H1 (cell line): ENCODE data around the gene MAP2K1. TPM values are rescaled to one million over a fixed set of nuclear protein-coding genes. Genes with fewer than 3 reads are reported as not detected.
A peak's percentile ranks its signal among the peaks of the same experiment; 100 is the strongest.

Source experiments
- CTCF ChIA-PET: fragments of 300-600 bp; sonication (Branson Sonifier 250); formaldehyde crosslinking; loops from one replicate; lab custom pipeline; 2021; ENCODE audit not compliant: partially characterized antibody; lab: Charles Lee
- POLR2A ChIA-PET: fragments of 300-600 bp; sonication (Branson Sonifier 250); formaldehyde crosslinking; loops from one replicate; lab custom pipeline; 2021; ENCODE audit warnings: inconsistent platforms; ENCODE audit not compliant: partially characterized antibody; lab: Charles Lee
- DNase-seq, 2 experiments: peaks; one replicate each; pipeline versions ENCODE4 v3.0.0 to v3.0.0-alpha.2; 2010 to 2022; ENCODE audit warnings: low spot score in 2 of 2, low read depth in 1 of 2, mixed read lengths in 1 of 2
- FAIRE-seq: peaks from 2 replicates; lab custom pipeline; 2011; peaks lifted over from hg19 to GRCh38; lab: Jason Lieb, UNC
- H2AFZ ChIP-seq: 2 replicates; pipeline ENCODE4 v1.8.1; 2012; ENCODE audit warnings: low read length, inconsistent platforms
- H2AK5ac ChIP-seq: 2 replicates; pipeline ENCODE4 v1.6.1; 2013; ENCODE audit warnings: low read depth, low read length
- H2BK120ac ChIP-seq: replicated peaks from 2 replicates; pipeline ENCODE3; 2013; ENCODE audit warnings: low read depth, low read length, inconsistent platforms
- H2BK12ac ChIP-seq: 2 replicates; pipeline ENCODE4 v1.6.1; 2013; ENCODE audit warnings: low read depth, low read length
- H2BK15ac ChIP-seq: 2 replicates; pipeline ENCODE4 v1.6.1; 2013; ENCODE audit warnings: low read length
- H2BK20ac ChIP-seq: 2 replicates; pipeline ENCODE4 v1.6.1; 2013; ENCODE audit warnings: low read length
- H2BK5ac ChIP-seq: 2 replicates; pipeline ENCODE4 v1.6.1; 2013; ENCODE audit warnings: low read depth, low read length
- H3K14ac ChIP-seq: 2 replicates; pipeline ENCODE4 v1.6.1; 2013; ENCODE audit warnings: inconsistent platforms; ENCODE audit not compliant: insufficient read length
- H3K18ac ChIP-seq: 2 replicates; pipeline ENCODE4 v1.6.1; 2013; ENCODE audit warnings: low read length; ENCODE audit errors: extremely low read depth
- H3K23ac ChIP-seq: 2 replicates; pipeline ENCODE4 v1.6.1; 2013; ENCODE audit warnings: inconsistent platforms; ENCODE audit not compliant: insufficient read length
- H3K23me2 ChIP-seq: 2 replicates; pipeline ENCODE4 v1.6.1; 2013; ENCODE audit warnings: low read depth, low read length
- H3K27ac ChIP-seq: 2 replicates; pipeline ENCODE4 v1.6.1; 2011; ENCODE audit warnings: low read depth, low read length, inconsistent platforms
- H3K27me3 ChIP-seq, 4 experiments: replicated peaks in 1 of 4; 1 replicate in 1 of 4; 2 replicates in 3 of 4; pipeline versions ENCODE4 v1.6.1 to v1.8.1; 2011 to 2013; ENCODE audit warnings: low read length in 3 of 4, mild to moderate bottlenecking in 3 of 4, inconsistent platforms in 2 of 4, mixed read lengths in 2 of 4, moderate library complexity in 1 of 4; ENCODE audit not compliant: control insufficient read depth in 3 of 4, insufficient read depth in 3 of 4; ENCODE audit errors: extremely low read depth in 1 of 4
- H3K36me3 ChIP-seq, 4 experiments: 2 replicates each; pipeline versions ENCODE4 v1.6.1 to v1.8.1; 2011 to 2013; ENCODE audit warnings: mild to moderate bottlenecking in 4 of 4, low read length in 3 of 4, moderate library complexity in 2 of 4, control low read depth in 1 of 4, inconsistent platforms in 1 of 4; ENCODE audit not compliant: insufficient read depth in 4 of 4, control insufficient read depth in 2 of 4
- H3K4ac ChIP-seq: replicated peaks from 2 replicates; pipeline ENCODE3; 2013; ENCODE audit warnings: low read length, low read depth, mixed read lengths, inconsistent platforms; ENCODE audit not compliant: insufficient read length
- H3K4me1 ChIP-seq, 4 experiments: replicated peaks in 1 of 4; 1 replicate in 1 of 4; 2 replicates in 3 of 4; pipeline versions ENCODE4 v1.6.1 to v1.8.1; 2011 to 2013; ENCODE audit warnings: low read length in 3 of 4, inconsistent platforms in 2 of 4, mixed read lengths in 1 of 4; ENCODE audit not compliant: insufficient read depth in 4 of 4, control insufficient read depth in 3 of 4
- H3K4me2 ChIP-seq, 2 experiments: 2 replicates each; pipeline versions ENCODE4 v1.6.1 to v1.8.1; 2011 to 2013; ENCODE audit warnings: low read depth in 2 of 2, low read length in 2 of 2, control low read depth in 1 of 2, inconsistent platforms in 1 of 2, mild to moderate bottlenecking in 1 of 2; ENCODE audit not compliant: insufficient read depth in 1 of 2
- H3K4me3 ChIP-seq, 4 experiments: fragments of 200-600, 300-600 bp in 1 of 4; sonication (generic), shearing (Covaris generic), sonication (Bioruptor Twin) in 1 of 4; 2 replicates each; pipeline versions ENCODE4 v1.5.1 to v1.8.1; 2011 to 2016; ENCODE audit warnings: low read length in 4 of 4, low read depth in 3 of 4, control low read depth in 2 of 4, inconsistent platforms in 2 of 4, mild to moderate bottlenecking in 2 of 4, mixed read lengths in 1 of 4, moderate library complexity in 1 of 4; ENCODE audit not compliant: insufficient read depth in 2 of 4; ENCODE audit errors: extremely low read depth in 1 of 4
- H3K56ac ChIP-seq: replicated peaks from 2 replicates; pipeline ENCODE3; 2013; ENCODE audit warnings: low read depth, mild to moderate bottlenecking, mixed read lengths, low read length, inconsistent platforms; ENCODE audit not compliant: insufficient read length
- H3K79me1 ChIP-seq: 2 replicates; pipeline ENCODE4 v1.6.1; 2013; ENCODE audit warnings: low read depth, low read length, control low read depth
- H3K79me2 ChIP-seq, 2 experiments: 2 replicates each; pipeline versions ENCODE4 v1.6.1 to v1.8.1; 2012 to 2013; ENCODE audit warnings: low read length in 2 of 2, mild to moderate bottlenecking in 2 of 2, inconsistent platforms in 1 of 2; ENCODE audit not compliant: insufficient read depth in 2 of 2, control insufficient read depth in 1 of 2
- H3K9ac ChIP-seq, 4 experiments: replicated peaks in 1 of 4; 1 replicate in 1 of 4; 2 replicates in 3 of 4; pipeline versions ENCODE4 v1.6.1 to v1.8.1; 2011 to 2013; ENCODE audit warnings: low read depth in 3 of 4, low read length in 3 of 4, control low read depth in 2 of 4, mild to moderate bottlenecking in 2 of 4, moderate library complexity in 2 of 4, inconsistent platforms in 1 of 4; ENCODE audit errors: extremely low read depth in 1 of 4
- H3K9me3 ChIP-seq, 2 experiments: 2 replicates each; pipeline versions ENCODE4 v1.6.1 to v1.8.1; 2012 to 2013; ENCODE audit warnings: mild to moderate bottlenecking in 2 of 2, moderate library complexity in 2 of 2, control low read depth in 1 of 2, inconsistent platforms in 1 of 2, low read depth in 1 of 2, low read length in 1 of 2, mixed read lengths in 1 of 2; ENCODE audit not compliant: insufficient read depth in 2 of 2
- H4K20me1 ChIP-seq, 2 experiments: replicated peaks in 1 of 2; 2 replicates each; pipeline versions ENCODE3 to v1.8.1; 2011 to 2013; ENCODE audit warnings: inconsistent platforms in 2 of 2, low read length in 2 of 2, mild to moderate bottlenecking in 1 of 2; ENCODE audit not compliant: insufficient read depth in 2 of 2, control insufficient read depth in 1 of 2
- H4K5ac ChIP-seq: 2 replicates; pipeline ENCODE4 v1.6.1; 2013; ENCODE audit warnings: low read length, low read depth, mixed read lengths, inconsistent platforms; ENCODE audit not compliant: insufficient read length
- H4K8ac ChIP-seq: 2 replicates; pipeline ENCODE4 v1.8.0; 2013; ENCODE audit warnings: mild to moderate bottlenecking, moderate library complexity, low read length, inconsistent platforms; ENCODE audit not compliant: insufficient read depth; ENCODE audit errors: extremely low read depth
- H4K91ac ChIP-seq: replicated peaks from 2 replicates; pipeline ENCODE3; 2013; ENCODE audit warnings: low read length, mixed read lengths, inconsistent platforms; ENCODE audit not compliant: insufficient read length
- CHD1 ChIP-seq: IDR thresholded peaks from 2 replicates; pipeline ENCODE4 v1.6.1; 2012; ENCODE audit warnings: low read depth, low read length, improper control_type of control experiment
- EZH2 ChIP-seq: fragments of 200-600 bp; sonication (generic); IDR thresholded peaks from 2 replicates; pipeline ENCODE4 v1.7.1; 2012; ENCODE audit warnings: low read depth, mild to moderate bottlenecking, moderate library complexity, low read length, inconsistent platforms; ENCODE audit not compliant: severe bottlenecking
- GTF2F1 ChIP-seq: IDR thresholded peaks from 2 replicates; pipeline ENCODE4 v1.6.1; 2012; ENCODE audit warnings: low read depth, low read length, improper control_type of control experiment, borderline replicate concordance
- JUND ChIP-seq: IDR thresholded peaks from 2 replicates; pipeline ENCODE4 v1.6.1; 2011; ENCODE audit warnings: mild to moderate bottlenecking, improper control_type of control experiment, low read length
- PHF8 ChIP-seq: fragments of 200-600 bp; sonication (generic); conservative IDR thresholded peaks from 2 replicates; pipeline ENCODE4 v1.7.1; 2012; ENCODE audit warnings: low read depth, mild to moderate bottlenecking, inconsistent platforms, low read length, moderate library complexity
- POLR2AphosphoS5 ChIP-seq: IDR thresholded peaks from 2 replicates; pipeline ENCODE4 v1.6.1; 2011; ENCODE audit warnings: low read depth, low read length
- POU5F1 ChIP-seq: IDR thresholded peaks from 2 replicates; pipeline ENCODE4 v1.6.1; 2011; ENCODE audit warnings: low read depth, mild to moderate bottlenecking, low read length, moderate library complexity
- RAD21 ChIP-seq, 2 experiments: IDR thresholded peaks in 1 of 2; conservative IDR thresholded peaks in 1 of 2; 2 replicates each; pipeline ENCODE4 v1.6.1; 2011; ENCODE audit warnings: low read depth in 2 of 2, low read length in 2 of 2, improper control_type of control experiment in 1 of 2, inconsistent platforms in 1 of 2, mild to moderate bottlenecking in 1 of 2, moderate library complexity in 1 of 2
- SAP30 ChIP-seq: fragments of 300-600 bp; sonication (generic); IDR thresholded peaks from 2 replicates; pipeline ENCODE4 v1.7.1; 2012; ENCODE audit warnings: low read length, moderate library complexity, mild to moderate bottlenecking, inconsistent platforms; ENCODE audit not compliant: insufficient read depth, insufficient replicate concordance
- SIN3A ChIP-seq, 2 experiments: IDR thresholded peaks in 1 of 2; conservative IDR thresholded peaks in 1 of 2; 2 replicates each; pipeline ENCODE4 v1.6.1; 2011 to 2012; ENCODE audit warnings: low read length in 2 of 2, improper control_type of control experiment in 1 of 2, low read depth in 1 of 2, mild to moderate bottlenecking in 1 of 2
- WGBS, 2 experiments: shearing (Covaris generic) in 1 of 2; methylation state at CpG; one replicate each; pipeline versions ENCODE4 v1.1.6 to v1.1.7; 2013 to 2015; ENCODE audit warnings: low lambda C conversion rate in 2 of 2, mixed read lengths in 2 of 2, inconsistent platforms in 1 of 2, low coverage in 1 of 2, missing lambda C conversion rate in 1 of 2; ENCODE audit not compliant: insufficient replicate concordance in 2 of 2, insufficient coverage in 1 of 2, insufficient read length in 1 of 2; ENCODE audit errors: extremely low coverage in 1 of 2, missing lambda C conversion rate in 1 of 2; 5-methylcytosine and 5-hydroxymethylcytosine counted together
- polyA plus RNA-seq, 7 experiments: library from polyadenylated mRNA; depleted of rRNA in 3 of 7; stranded (reverse) in 5 of 7; unstranded in 2 of 7; fragments of >200 nt in 5 of 7; fragments of 200-250 nt in 2 of 7; gene quantifications; 1 replicate in 5 of 7; 2 replicates in 1 of 7; 4 replicates in 1 of 7; pipeline versions ENCODE4 v1.2.1 to v1.2.3, GENCODE V29; 2011 to 2013; ENCODE audit warnings: missing spikeins in 2 of 7, mixed read lengths in 2 of 7
- total RNA-seq: library from RNA; stranded (reverse); fragmentation: NEBNext Ultra II Directional; extraction: Animal tissue kit (Norgen Biotek cat#: 25700); gene quantifications from 2 replicates; pipeline ENCODE4 v1.2.1, GENCODE V29; 2021

The MAP2K1 gene
- total and polyA plus RNA-seq, 2 of the 8 experiments (the other 6 are each of a cell fraction or from before 2014, with no cell fraction given): 54.7 to 78.2 TPM

DNA sequence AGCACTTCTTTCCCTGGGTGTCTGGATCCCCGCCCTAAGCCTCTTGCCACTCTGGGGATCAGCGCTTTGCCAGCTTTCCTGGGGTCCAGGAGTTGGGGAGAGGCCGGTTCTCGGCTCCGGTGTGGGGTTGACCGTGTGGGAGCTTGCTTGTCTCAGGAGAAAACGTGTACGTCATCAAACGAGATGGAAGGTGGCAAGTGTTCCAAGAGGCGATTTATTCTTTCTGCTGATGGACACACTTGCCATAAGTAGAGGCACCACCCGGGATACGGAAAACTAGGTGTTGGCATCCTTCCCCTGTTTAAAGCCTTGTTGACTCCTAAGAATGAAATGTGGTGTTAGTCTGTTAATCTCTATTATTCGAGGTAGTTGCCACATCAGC lies 118.7 kb downstream of the MAP2K1 start:
- FAIRE-seq: no peak
- Histone ChIP-seq H4K20me1 (peaks cover 0 to 4% of the 10 kb centered on the region in 2 experiments), H3K36me3 (peaks cover 22 to 40% (median 29%) of the 10 kb centered on the region in 4 experiments), H2BK5ac (peak overlapping the region; percentile 76; the same call in 1 of the 2 replicates), H3K9ac (peak overlapping the region; percentile 74 to 98 (median 84)), H3K27me3 (no peaks in the 10 kb centered on the region), H4K8ac (peak overlapping the region; percentile 60; the same call in 1 of the 2 replicates), H2BK15ac (no peak overlapping the region), H3K4ac (no peak overlapping the region), H4K5ac (peak overlapping the region; percentile 59), H3K18ac (peak overlapping the region; percentile 86; the same call in 1 of the 2 replicates), H4K91ac (no peak overlapping the region), H2BK20ac (no peak overlapping the region), H3K23me2 (peaks cover 12% of the 10 kb centered on the region), H2BK12ac (no peak overlapping the region), H3K14ac (no peak overlapping the region), H3K23ac (no peak overlapping the region), H3K79me2 (peaks cover 20 to 69% of the 10 kb centered on the region in 2 experiments), H3K79me1 (peaks cover 4% of the 10 kb centered on the region), H3K27ac (peak overlapping the region; percentile 93), H3K4me1 (peaks cover 0 to 6% (median 5%) of the 10 kb centered on the region in 4 experiments; a peak in 4 of 7 replicates), H2AFZ (peak overlapping the region; percentile 36; the same call in 1 of the 2 replicates), H3K9me3 (no peaks in the 10 kb centered on the region), H3K4me3 (peak overlapping the region; percentile 95 to 100 (median 99)), H2AK5ac (no peak overlapping the region), H3K4me2 (peak overlapping the region; percentile 85 to 93), H3K56ac (no peak overlapping the region), H2BK120ac (no peak overlapping the region)
- 1% methylated on average over 13 of the region's 13 CpGs; no CpG with 5 or more reads in 1 of the 2 experiments for WGBS, 2 experiments
- DNase-seq: no peak
- CTCF ChIA-PET: interaction anchor here (1.0 to 2.0 kb wide), 3 partner anchors 12 to 347 kb away, joined by 3 to 5 read pairs (median 5); no protein-coding TSS in a partner anchor
- POLR2A ChIA-PET: interaction anchor here (0.5 to 4.7 kb wide), 48 partner anchors 7 to 868 kb away, joined by 3 to 52 read pairs (median 4); partner anchors contain the start of genes LCTL, MAP2K1, MEGF11 and RAB11A
- TF ChIP-seq JUND (no peak), SAP30 (peak; percentile 22), SIN3A (conservative IDR thresholded peaks at IDR 0.05 in 1 of 2, IDR thresholded peaks at IDR 0.05 in 1 of 2; ENCODE audit: low read depth in 1 of 2, low read length in 2 of 2) (0 out of 4 replicates have a peak, but pooled peaks of 1 of the 2 experiments have one; percentile 2), PHF8 (peak; percentile 71; the same call in 1 of the 2 replicates), GTF2F1 (no peak), EZH2 (no peak), POLR2AphosphoS5 (0 out of 2 replicates have a peak, but pooled peaks have one; percentile 6), POU5F1 (no peak), CHD1 (no peak), RAD21 (IDR thresholded peaks at IDR 0.05 in 1 of 2, conservative IDR thresholded peaks at IDR 0.05 in 1 of 2; ENCODE audit: low read depth in 2 of 2, low read length in 2 of 2) (no peak)
